Measurements from ENCODE around the gene PPP6R1.

The PPP6R1 gene, protein sequence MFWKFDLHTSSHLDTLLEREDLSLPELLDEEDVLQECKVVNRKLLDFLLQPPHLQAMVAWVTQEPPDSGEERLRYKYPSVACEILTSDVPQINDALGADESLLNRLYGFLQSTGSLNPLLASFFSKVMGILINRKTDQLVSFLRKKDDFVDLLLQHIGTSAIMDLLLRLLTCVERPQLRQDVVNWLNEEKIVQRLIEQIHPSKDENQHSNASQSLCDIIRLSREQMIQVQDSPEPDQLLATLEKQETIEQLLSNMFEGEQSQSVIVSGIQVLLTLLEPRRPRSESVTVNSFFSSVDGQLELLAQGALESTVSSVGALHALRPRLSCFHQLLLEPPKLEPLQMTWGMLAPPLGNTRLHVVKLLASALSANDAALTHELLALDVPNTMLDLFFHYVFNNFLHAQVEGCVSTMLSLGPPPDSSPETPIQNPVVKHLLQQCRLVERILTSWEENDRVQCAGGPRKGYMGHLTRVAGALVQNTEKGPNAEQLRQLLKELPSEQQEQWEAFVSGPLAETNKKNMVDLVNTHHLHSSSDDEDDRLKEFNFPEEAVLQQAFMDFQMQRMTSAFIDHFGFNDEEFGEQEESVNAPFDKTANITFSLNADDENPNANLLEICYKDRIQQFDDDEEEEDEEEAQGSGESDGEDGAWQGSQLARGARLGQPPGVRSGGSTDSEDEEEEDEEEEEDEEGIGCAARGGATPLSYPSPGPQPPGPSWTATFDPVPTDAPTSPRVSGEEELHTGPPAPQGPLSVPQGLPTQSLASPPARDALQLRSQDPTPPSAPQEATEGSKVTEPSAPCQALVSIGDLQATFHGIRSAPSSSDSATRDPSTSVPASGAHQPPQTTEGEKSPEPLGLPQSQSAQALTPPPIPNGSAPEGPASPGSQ

DNA sequence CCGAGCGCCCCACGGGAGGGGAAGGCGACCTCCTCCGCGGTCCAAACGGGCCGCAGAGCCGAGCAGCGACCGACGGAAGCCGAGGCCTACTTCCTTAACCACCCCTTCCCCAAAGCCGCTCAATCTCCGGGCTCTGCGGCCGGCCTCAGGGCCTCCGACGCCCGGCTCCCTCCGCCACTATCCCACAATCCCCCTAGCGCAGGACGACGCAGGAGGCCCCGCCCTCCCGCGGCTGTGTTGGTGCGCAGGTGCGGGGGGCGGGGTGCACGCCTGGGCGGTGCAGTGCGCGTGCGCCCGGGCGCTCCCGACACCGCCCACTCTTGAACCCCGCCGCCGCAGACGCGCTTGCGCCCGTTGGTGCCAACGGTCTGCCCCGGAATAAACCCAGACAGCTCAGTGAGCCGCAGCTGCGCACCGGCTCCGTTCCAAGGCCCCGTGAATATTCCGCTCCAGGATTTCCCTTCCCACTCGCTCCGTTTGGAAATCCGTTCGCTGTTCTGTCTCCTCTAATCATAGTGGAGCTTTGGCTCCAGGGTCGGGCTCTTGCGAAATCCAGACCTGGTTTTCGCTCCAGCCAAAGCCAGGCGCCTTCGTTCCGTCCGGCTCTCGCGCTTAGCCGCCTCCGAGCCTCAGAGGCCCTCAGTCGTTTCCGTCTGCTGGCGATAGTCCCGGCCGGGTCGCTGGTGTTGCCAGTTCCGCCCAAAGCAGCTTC, at the start of gene PPP6R1:
PPP6R1 (minus strand) TSS at position 190 of the 712 bp plus-strand sequence. CDS start 11,914 bp downstream, outside the sequence.
- peak; percentile 99 to 100 (median 100) for DNase-seq

DNA sequence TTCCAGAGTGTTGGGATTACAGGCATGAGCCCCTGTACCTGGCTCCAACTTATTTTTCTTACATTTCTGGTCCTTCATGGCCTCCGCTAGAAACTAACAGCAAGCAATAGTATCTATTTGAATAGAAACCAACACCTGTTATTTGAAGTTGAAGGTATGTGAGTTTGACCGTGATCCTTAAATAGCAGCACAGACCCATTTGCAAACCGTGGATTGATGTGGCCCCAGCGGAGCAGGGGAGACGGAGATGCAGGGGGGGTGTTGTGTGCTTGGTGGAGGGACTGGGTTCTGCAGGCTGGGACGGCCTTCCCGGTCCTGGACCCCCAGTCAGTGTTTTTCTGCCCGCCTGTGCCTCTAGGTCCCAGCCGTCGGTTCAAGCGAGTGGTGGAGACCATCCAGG, 49.5 kb upstream of the PPP6R1 start:
- DNase-seq: no peak

DNA sequence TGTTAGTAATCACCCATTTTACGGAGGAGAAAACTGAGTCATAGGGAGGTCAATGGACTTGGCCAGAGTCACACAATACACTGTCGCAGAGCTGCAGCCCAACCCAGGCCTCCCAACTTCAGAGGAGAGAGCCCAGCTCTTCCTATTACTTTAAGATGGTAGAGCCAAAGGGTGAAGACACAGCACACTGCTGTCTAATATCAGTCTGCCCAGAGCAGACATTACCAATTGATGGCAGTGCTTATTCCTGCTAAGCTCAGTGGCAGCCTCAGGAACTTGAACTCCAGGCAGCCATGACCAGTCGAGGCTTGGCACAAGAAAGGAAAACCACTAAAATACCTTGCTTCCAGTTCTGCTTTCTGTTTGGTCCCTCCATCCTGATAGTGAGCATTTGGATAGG, 47.9 kb upstream of the PPP6R1 start:
- no peak for DNase-seq

DNA sequence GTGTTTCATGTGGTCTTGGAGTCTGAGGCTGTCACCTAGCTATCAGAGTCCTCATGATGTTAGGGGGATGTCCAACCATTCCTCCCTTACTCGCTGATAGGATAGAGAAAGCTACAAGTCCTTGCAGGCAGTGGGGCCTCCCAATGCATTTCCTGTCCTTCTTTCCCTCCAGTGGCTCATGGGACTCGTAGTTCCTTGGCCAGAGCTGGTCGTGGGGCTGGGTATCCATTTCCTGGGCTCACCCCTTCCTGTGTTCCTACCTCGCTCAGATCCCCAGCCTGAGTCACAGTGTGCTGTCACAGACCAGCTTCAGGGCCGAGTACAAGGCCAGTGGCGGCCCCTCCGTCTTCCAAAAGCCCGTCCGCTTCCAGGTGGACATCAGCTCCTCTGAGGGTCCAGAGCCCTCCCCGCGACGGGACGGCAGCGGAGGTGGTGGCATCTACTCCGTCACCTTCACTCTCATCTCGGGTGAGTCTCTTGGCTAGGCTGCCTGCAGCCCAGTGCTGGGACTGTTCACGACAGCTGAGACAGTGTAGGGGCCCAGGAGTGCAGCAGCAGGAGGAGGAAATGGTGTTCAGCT, 47.3 kb upstream of the PPP6R1 start:
- no peak for DNase-seq

DNA sequence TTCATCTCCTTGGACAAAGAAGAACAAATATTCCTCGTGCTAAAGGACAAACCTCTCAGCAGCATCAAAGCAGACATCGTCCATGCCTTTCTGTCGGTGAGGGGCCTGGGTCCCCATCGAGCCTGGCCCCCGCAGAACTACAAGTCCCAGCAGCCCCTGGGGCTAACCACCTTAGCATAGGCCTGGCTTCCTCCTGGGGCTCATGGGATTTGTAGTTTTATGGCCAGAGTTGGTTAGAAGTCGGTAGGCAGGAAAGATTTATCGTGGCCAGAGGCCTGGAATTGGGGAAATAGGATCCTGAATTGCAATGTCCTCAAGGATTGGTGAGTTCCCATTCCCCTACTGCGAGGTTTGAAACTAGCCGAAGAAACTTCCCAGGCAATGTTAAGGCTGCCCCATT, 46.7 kb upstream of the PPP6R1 start:
- DNase-seq: peak; percentile 16 to 42 (median 34)

DNA sequence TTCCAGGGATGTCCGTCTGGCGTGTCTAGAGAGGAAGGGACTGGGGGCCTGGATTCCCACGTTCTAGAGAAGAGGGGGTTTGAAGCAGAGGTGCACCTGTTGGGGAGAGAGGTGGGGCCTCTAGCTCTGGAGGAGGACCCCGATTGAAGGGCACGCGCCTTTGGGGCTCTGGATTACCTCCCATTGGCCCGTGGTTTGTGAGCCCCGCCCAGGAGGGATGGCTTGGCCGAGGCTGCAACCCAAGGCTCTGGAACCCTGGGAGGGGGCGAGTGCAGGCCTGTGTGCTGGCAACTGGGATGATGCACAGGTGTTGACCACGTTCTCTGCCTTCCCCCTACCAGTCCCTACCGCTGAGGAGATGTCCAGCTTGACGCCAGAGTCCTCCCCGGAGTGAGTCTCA, 46.2 kb upstream of the PPP6R1 start:
- no peak for DNase-seq

DNA sequence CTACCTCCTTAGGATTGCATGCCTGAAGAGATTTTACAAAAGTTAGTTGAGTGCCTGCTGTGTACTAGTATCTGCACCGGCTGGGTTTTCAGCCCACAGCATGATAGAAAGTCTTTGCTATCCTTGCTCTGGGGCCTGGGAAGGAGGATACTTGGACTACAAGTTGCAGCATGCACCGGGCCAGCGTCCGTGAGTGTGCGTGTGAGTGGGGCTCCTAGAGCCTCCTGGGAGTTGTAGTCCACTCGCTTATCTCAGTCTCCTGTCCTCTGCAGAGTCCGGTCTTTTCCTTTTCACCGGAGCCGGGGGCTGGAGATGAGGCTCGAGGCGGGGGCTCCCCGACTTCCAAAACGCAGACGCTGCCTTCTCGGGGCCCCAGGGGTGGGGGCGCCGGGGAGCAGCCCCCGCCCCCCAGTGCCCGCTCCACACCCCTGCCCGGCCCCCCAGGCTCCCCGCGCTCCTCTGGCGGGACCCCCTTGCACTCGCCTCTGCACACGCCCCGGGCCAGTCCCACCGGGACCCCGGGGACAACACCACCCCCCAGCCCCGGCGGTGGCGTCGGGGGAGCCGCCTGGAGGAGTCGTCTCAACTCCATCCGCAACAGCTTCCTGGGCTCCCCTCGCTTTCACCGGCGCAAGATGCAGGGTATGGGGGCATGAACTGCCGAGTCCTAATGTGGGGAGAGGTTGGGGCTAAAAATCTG, 45.6 kb upstream of the PPP6R1 start:
- peak; percentile 24 to 56 (median 32) for DNase-seq

DNA sequence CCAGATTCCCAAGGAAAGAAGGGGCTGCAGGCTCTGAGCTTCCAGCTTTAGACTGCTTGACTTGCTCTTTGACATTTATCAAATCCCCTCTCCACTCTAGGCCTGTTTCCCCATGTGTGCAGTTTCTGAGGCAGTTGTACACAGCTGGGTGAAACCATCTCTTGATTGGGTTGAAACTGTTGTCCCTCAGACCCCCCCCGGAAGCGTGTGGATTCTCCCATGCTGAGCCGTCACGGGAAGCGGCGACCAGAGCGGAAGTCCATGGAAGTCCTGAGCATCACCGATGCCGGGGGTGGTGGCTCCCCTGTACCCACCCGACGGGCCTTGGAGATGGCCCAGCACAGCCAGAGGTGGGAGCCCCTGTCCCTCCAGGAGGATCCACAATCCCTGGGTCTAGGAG, 44.7 kb upstream of the PPP6R1 start:
- DNase-seq: no peak

DNA sequence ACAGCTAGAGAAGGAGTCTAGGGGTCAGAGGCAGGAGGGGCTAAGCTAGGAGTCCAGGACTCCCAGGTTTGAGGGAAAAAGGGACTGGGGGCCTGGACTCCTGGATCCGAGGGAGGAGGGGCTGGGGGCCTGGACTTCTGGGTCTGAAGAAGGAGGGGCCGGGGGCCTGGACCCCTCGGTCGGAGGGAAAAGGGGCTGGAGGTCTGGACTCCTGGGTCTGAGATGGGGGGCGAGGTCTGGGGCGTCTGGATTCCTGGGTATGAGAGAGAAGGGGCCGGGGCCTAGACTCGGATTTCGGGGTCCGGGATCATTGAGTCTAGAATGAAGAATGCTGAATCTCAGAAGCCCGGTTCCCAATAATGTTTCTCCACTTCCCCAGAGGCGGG, 43.5 kb upstream of the PPP6R1 start:
- DNase-seq: no peak

DNA sequence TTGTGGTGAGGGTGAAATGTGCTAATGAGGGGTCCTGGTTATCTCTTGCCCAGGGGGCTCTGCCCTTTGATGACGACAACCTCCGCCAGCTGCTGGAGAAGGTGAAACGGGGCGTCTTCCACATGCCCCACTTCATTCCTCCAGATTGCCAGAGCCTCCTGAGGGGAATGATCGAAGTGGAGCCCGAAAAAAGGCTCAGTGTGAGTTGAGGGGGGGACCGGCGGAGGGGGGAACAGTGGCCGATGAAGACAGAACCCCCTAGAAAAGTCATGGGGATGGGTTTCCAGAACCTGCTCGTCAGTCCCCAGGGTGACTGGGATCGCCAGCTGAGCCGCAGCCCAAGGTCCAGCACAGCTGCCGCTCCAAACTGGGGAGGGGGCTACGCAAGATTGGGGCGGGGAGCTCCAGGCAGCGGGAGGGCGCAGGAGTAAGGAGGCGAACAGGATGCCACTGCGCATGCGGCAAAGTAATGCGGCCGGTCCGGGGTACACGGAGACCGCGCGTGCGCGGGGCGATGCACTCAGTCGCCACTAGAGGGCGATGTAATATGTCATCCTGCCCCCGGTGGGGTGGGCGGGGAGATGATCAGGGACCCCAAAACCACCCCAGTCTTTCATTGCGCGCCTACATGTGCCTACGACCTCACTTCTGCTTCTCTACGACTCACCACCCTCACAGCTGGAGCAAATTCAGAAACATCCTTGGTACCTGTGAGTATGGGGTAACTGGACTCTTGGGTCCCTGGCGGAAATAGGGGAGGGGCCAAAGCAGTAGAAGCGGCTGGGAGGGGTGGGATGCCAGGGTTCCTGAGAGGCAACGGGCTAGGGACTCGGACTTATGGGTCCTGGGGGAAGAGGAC, 42.9 kb upstream of the PPP6R1 start:
- peak; percentile 66 to 89 (median 80) for DNase-seq

DNA sequence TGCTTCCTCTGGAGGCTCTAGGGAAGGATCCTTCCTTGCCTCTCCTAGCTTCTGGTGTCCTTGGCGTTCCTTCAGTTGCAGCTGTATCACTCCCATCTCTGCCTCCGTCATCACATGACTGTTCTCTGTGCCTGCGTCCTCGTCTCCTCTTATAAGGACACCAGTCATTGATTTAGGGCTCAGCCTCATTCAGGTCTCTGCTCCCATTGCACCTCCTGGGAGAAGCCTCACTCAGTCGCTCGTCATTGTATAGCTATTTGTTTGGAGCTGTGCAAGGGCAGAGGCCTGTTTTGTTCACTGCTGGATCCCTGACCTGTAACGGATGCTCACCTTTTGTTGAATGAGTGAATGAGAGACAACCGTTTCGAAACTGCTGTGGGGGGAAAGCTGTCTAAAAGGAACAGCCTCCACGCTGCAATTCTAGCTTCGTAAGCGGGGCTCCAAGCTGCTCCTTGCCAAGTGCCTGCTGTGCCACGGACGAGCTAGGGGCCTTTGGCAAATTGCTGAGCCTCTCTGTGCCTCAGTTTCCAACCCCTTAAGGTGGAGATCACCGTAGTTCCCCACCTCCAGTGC, 42.2 kb upstream of the PPP6R1 start:
- no peak for DNase-seq

DNA sequence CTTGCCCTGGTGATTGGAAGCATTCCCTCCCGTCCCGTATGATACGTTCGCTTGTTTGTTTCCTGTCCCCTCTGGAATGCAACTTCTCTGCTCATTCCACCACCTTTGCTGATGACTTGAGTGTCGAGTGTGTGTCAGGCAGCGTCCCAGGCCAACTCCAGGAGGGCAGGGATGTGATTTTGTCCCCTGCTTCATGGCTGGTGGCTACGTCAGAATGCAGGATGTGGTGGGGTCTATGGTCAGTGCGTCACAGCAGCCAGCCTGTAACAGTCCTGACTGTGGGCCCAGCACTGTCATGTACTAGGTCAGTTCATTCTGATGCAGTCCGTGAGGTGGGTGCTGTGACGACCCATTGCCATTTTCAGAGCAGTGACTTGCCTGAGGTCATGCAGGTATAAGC, 41.2 kb upstream of the PPP6R1 start:
- no peak for DNase-seq

DNA sequence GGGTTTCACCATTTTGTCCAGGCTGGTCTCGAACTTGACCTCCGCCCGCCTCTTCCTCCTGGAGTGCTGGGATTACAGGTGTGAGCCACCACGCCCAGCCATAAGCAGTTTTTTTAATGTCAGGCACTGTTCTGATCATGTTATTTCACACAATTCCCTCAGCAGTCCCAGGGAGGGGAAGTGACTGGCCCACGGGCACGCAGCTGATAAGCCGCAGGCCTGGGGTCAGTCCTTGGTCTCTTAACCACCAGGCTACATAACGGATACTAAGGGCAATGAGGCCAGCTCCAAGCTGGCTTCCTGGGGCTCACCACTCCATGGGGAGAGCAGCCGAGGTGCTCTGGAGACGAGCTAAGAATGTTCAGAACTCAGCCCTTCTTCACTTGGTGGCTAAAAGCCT, 38.5 kb upstream of the PPP6R1 start:
- no peak for DNase-seq

DNA sequence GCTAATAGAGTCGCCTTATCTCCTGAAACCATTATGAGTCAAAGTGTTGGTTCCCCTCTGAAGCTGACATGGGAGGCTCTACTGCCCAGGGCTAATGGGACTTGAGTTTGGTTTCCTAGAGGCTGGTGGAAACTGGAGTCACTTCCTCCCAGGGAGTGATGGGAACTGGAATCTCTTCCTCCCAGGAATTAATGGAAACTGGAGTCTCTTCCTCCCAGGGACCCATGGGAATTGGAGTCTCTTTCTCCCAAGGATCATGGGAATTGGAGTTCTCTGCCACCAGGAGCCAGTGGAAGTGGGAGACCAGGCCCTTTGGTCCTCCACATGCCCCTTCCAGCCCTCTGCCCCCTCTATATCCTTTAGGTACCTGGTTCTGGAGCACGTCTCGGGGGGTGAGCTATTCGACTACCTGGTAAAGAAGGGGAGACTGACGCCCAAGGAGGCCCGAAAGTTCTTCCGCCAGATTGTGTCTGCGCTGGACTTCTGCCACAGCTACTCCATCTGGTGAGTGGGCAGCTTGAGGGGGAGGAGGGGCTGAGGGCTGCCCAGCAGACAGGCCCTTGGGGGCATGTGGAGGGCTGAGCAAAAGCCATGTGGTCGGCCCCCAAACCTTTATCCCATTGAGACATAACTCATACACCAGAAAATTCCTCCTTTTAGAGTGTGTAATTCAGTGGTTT, 30.4 kb upstream of the PPP6R1 start:
- DNase-seq: no peak

DNA sequence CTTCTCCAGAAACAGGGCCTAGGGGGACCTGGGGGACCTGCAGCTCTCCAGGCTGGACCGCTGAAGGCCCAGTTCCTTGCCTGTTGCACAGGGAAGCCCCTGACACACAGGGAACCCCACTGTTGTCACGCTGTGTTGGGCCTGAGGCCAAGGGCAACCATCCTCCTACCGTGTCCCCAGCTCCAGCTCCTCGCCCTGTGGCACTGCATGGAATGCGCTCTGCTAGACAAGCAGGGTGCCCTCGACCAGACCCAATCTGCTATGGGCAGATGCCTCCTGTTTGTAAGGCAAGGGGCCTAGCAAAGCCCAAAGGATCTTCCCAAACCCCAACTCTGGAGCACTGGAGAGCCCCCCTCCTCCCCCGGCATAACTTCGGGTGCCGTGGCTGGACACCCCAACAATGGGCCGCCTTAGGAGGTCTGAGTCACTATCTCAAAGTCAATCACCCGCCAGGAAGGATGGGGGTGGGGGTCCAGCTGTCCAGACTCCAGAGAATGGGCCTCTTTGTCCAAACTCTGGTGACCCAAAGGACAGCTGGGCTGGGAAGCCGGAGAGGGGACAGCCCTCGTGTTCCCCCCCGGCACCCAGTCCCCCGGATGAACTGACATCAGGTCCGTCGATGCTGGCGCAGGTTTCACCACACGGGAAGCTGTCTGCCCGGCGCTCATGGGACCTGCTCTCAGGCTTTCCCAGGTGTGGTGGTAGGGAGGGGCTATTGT, 28.7 kb upstream of the PPP6R1 start:
- DNase-seq: no peak

DNA sequence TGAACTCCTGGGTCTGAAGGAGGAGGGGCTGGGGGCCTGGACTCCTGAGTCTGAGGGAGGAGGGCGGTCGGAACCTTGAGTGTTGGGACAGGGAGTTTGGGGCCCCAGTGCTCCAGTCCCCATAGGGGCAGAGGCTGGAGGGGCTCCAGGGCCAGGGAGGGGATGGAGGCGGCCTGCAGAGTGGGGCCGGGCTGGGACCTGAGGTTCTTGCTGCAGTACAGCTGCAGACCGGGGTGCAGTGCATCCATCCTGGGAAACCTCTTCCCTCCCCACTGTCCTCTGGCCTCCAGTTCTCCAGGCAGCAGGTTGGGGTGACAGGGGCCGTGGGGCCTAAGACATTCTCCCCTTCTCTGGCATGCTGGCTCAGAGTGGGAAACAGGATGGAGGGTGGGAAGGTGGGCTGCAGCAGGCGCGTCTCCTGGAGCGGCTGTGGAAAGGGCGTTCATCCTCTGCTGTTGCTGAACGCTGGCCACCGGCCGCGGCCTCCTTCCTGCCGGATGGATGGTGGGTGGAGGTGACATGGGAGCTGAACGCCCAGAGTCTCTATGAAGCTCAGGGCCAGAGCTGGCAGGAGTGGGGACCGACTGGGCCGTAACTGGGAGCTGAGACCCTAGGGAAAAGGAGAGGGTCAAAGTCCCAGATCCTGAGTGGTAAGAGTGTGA, 26.5 kb upstream of the PPP6R1 start:
- no peak for DNase-seq

DNA sequence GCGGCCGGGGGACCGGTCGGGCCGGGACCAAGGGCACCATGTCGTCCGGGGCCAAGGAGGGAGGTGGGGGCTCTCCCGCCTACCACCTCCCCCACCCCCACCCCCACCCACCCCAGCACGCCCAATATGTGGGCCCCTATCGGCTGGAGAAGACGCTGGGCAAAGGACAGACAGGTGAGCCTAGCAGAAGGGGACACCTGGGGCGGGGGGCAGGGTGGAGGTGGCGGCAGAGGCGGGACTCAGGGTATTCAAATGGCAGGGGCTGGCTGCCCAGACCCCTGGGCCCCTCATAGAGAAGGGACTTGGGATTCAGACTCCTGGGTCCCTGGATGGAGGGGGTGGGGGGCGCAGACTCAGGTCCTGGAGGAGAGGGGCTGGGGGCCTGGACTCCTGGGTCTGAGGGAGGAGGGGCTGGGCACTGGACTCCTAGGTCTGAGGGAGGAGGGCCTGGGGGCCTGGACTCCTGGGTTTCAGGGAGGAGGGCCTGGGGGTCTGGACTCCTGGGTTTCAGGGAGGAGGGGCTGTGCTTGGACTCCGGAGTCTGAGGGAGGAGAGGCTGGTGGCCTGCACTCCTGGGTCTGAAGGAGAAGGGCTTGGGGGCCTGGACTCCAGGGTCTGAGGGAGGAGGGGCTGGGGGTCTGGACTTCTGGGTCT, 25.7 kb upstream of the PPP6R1 start:
- DNase-seq: peak in 1 of 3 experiments; percentile 20

All from NCI-H1417 (cell line).